Astrocyte (in vitro differentiated cells and primary cell): ENCODE data around the gene TSPAN14. TPM values are rescaled to one million over a fixed set of nuclear protein-coding genes. Genes with fewer than 3 reads are reported as not detected.

ENCODE experiments used
- DNase-seq: peaks from one replicate; pipeline ENCODE4 v3.0.0-alpha.2; 2010; ENCODE audit warnings: low read depth
- FAIRE-seq: peaks from 2 replicates; lab custom pipeline; 2011; peaks lifted over from hg19 to GRCh38; lab: Jason Lieb, UNC
- H2AFZ ChIP-seq: 2 replicates; pipeline ENCODE4 v1.6.0; 2012; ENCODE audit warnings: low read depth, low read length, inconsistent platforms
- H3K27ac ChIP-seq: 2 replicates; pipeline ENCODE4 v1.5.1; 2011; ENCODE audit warnings: low read depth, low read length, inconsistent platforms
- H3K27me3 ChIP-seq: 2 replicates; pipeline ENCODE4 v1.6.0; 2011; ENCODE audit warnings: low read length, inconsistent platforms; ENCODE audit not compliant: insufficient read depth
- H3K36me3 ChIP-seq: 2 replicates; pipeline ENCODE4 v1.5.1; 2011; ENCODE audit warnings: low read length, inconsistent platforms; ENCODE audit not compliant: insufficient read depth
- H3K4me1 ChIP-seq: 2 replicates; pipeline ENCODE4 v1.5.1; 2011; ENCODE audit warnings: low read length, inconsistent platforms; ENCODE audit not compliant: insufficient read depth
- H3K4me2 ChIP-seq: 2 replicates; pipeline ENCODE4 v1.6.0; 2012; ENCODE audit warnings: low read length, inconsistent platforms
- H3K4me3 ChIP-seq: 2 replicates; pipeline ENCODE4 v1.5.1; 2011; ENCODE audit warnings: low read depth, mild to moderate bottlenecking, low read length, inconsistent platforms; ENCODE audit not compliant: insufficient read depth
- H3K79me2 ChIP-seq: 2 replicates; pipeline ENCODE4 v1.6.0; 2012; ENCODE audit warnings: mild to moderate bottlenecking, low read length, inconsistent platforms; ENCODE audit not compliant: insufficient read depth
- H3K9ac ChIP-seq: 2 replicates; pipeline ENCODE4 v1.6.0; 2012; ENCODE audit warnings: mild to moderate bottlenecking, low read length, inconsistent platforms
- H3K9me3 ChIP-seq: 2 replicates; pipeline ENCODE4 v1.5.1; 2012; ENCODE audit warnings: low read depth, mild to moderate bottlenecking, low read length, inconsistent platforms; ENCODE audit not compliant: insufficient read depth
- H4K20me1 ChIP-seq: 2 replicates; pipeline ENCODE4 v1.6.0; 2012; ENCODE audit warnings: low read length, inconsistent platforms; ENCODE audit not compliant: insufficient read depth
- H3K27ac Mint-ChIP-seq: one replicate; pipeline ENCODE4 v1.8.0; 2021; ENCODE audit warnings: mild to moderate bottlenecking, mixed read lengths; ENCODE audit not compliant: unreplicated experiment
- H3K27me3 Mint-ChIP-seq: one replicate; pipeline ENCODE4 v1.8.0; 2021; ENCODE audit warnings: low read depth, mixed read lengths; ENCODE audit not compliant: unreplicated experiment
- H3K36me3 Mint-ChIP-seq: one replicate; pipeline ENCODE4 v1.8.0; 2021; ENCODE audit warnings: low read depth, mixed read lengths; ENCODE audit not compliant: unreplicated experiment
- H3K4me1 Mint-ChIP-seq: one replicate; pipeline ENCODE4 v1.8.0; 2021; ENCODE audit warnings: low read depth, mixed read lengths; ENCODE audit not compliant: unreplicated experiment
- H3K4me3 Mint-ChIP-seq: one replicate; pipeline ENCODE4 v1.8.0; 2021; ENCODE audit warnings: mild to moderate bottlenecking, moderate library complexity, mixed read lengths; ENCODE audit not compliant: unreplicated experiment
- H3K9me3 Mint-ChIP-seq: one replicate; pipeline ENCODE4 v1.8.0; 2021; ENCODE audit warnings: mild to moderate bottlenecking, mixed read lengths; ENCODE audit not compliant: unreplicated experiment
- EZH2 ChIP-seq: IDR thresholded peaks from 2 replicates; pipeline ENCODE4 v1.6.1; 2012; ENCODE audit warnings: mild to moderate bottlenecking, low read length, inconsistent platforms; ENCODE audit not compliant: insufficient read depth
- total RNA-seq: library from RNA; stranded (reverse); gene quantifications from 2 replicates; pipeline ENCODE4 v1.2.1, GENCODE V29; 2021
- TF ChIP-seq, protein P1 (sequence below): IDR thresholded peaks from 2 replicates; pipeline ENCODE4 v1.5.1; 2011; ENCODE audit warnings: low read depth, mild to moderate bottlenecking, inconsistent platforms, low read length, moderate library complexity; ENCODE audit not compliant: insufficient read depth

The TSPAN14 gene
- total RNA-seq, 1 donor from 2014 or later: 140 TPM

DNA sequence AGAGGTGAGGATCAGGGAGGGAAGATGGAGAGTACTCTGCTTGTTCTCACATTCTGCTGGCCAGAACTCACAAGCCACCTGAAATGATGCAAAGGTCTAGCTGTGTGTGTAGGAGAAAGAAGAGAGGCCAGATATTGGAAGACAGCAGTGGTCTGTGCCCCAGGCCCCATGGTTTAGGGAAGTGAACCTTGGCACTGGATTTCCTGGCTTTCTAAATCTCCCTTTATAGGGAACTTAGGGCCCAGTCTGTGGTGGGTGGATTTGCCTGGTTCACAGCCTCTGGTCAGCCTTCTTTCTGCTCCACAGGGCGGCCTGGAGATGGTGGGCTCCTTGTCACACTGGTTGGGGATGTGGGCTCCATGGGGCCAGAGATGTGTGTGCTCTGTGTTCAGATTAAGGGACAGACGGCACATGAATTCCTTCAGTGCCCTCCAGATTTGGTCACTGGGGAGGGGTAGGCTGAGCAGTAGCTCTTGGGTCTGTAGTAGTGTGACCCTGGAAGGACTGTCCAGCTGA, 74.1 kb downstream of the TSPAN14 start:
- H3K4me3 ChIP-seq: no peak overlapping the region
- DNase-seq: no peak
- H3K27ac ChIP-seq: no peak overlapping the region
- H3K27me3 Mint-ChIP-seq: no peaks in the 10 kb centered on the region
- H3K4me1 ChIP-seq: no peaks in the 10 kb centered on the region
- peaks cover 2% of the 10 kb centered on the region for H3K9me3 Mint-ChIP-seq
- H3K27me3 ChIP-seq: no peaks in the 10 kb centered on the region
- TF ChIP-seq, protein P1, sequence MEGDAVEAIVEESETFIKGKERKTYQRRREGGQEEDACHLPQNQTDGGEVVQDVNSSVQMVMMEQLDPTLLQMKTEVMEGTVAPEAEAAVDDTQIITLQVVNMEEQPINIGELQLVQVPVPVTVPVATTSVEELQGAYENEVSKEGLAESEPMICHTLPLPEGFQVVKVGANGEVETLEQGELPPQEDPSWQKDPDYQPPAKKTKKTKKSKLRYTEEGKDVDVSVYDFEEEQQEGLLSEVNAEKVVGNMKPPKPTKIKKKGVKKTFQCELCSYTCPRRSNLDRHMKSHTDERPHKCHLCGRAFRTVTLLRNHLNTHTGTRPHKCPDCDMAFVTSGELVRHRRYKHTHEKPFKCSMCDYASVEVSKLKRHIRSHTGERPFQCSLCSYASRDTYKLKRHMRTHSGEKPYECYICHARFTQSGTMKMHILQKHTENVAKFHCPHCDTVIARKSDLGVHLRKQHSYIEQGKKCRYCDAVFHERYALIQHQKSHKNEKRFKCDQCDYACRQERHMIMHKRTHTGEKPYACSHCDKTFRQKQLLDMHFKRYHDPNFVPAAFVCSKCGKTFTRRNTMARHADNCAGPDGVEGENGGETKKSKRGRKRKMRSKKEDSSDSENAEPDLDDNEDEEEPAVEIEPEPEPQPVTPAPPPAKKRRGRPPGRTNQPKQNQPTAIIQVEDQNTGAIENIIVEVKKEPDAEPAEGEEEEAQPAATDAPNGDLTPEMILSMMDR: no peak
- TF ChIP-seq EZH2: no peak
- peaks cover 13% of the 10 kb centered on the region for H3K4me1 Mint-ChIP-seq
- no peak for FAIRE-seq
- H4K20me1 ChIP-seq: no peaks in the 10 kb centered on the region
- no peaks in the 10 kb centered on the region for H3K9me3 ChIP-seq
- no peaks in the 10 kb centered on the region for H3K36me3 ChIP-seq
- no peak overlapping the region for H3K4me3 Mint-ChIP-seq
- H2AFZ ChIP-seq: no peak overlapping the region
- H3K79me2 ChIP-seq: no peaks in the 10 kb centered on the region
- peaks cover 3% of the 10 kb centered on the region for H3K36me3 Mint-ChIP-seq
- no peak overlapping the region for H3K9ac ChIP-seq
- H3K27ac Mint-ChIP-seq: no peak overlapping the region
- no peak overlapping the region for H3K4me2 ChIP-seq

DNA sequence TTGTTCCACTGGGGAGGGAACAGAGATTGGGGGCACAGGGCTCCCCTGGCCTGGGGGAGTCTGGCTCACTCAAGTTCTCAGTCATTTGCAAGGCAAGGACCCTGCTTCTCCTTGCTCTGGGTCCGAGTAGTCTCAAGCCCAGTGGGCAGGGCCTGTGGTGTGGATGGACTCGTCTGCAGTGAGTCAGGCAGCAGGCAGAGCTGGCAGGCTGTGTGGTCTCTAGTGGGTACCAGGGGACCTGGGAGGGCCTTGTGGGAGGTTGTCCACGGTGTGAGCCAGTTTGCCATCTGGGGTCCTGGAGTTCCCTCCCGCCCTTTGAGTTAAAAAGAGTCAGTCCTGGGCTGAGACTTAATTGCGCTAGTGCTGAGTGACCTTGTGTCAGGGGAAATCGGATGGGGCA, 74.8 kb downstream of the TSPAN14 start:
- Histone ChIP-seq H3K4me1 (no peaks in the 10 kb centered on the region), H3K79me2 (no peaks in the 10 kb centered on the region), H3K4me2 (no peak overlapping the region), H4K20me1 (no peaks in the 10 kb centered on the region), H3K9me3 (no peaks in the 10 kb centered on the region), H3K27ac (no peak overlapping the region), H3K9ac (no peak overlapping the region), H2AFZ (no peak overlapping the region), H3K36me3 (no peaks in the 10 kb centered on the region), H3K27me3 (no peaks in the 10 kb centered on the region), H3K4me3 (no peak overlapping the region)
- Mint-ChIP-seq H3K27ac (no peak overlapping the region), H3K4me3 (no peak overlapping the region), H3K9me3 (peaks cover 2% of the 10 kb centered on the region), H3K27me3 (no peaks in the 10 kb centered on the region), H3K4me1 (peaks cover 8% of the 10 kb centered on the region), H3K36me3 (peaks cover 3% of the 10 kb centered on the region)
- DNase-seq (no peak), FAIRE-seq (no peak)
- TF ChIP-seq, protein P1: no peak
- TF ChIP-seq EZH2: no peak

DNA sequence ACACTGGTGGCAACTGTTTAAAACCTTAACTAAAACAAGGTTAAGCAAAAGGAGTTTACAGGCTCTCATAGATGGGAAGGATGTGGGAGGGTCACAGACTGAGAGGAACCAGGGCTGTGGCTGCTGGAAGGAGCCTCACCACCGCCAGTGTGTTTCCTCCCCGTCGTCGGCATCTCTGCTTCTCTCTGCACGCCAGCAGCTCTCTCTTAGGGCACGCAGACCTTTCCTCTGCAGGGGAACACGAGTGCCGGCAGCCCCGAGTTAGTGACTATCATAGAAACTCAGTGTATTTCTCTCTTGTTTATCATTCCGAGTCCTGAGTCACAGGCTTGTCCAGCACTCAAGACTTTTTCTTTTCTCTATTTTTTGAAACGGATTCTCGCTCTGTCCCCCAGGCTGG, 75.5 kb downstream of the TSPAN14 start:
- Mint-ChIP-seq H3K4me3 (no peak overlapping the region), H3K36me3 (peaks cover 3% of the 10 kb centered on the region), H3K4me1 (peaks cover 8% of the 10 kb centered on the region), H3K27ac (no peak overlapping the region), H3K27me3 (no peaks in the 10 kb centered on the region), H3K9me3 (peaks cover 2% of the 10 kb centered on the region)
- H3K4me2 ChIP-seq: no peak overlapping the region
- TF ChIP-seq EZH2: no peak
- TF ChIP-seq, protein P1: no peak
- H3K27ac ChIP-seq: no peak overlapping the region
- DNase-seq (no peak), FAIRE-seq (no peak)
- no peak overlapping the region for H2AFZ ChIP-seq
- H3K4me3 ChIP-seq: no peak overlapping the region
- H3K9ac ChIP-seq: no peak overlapping the region
- H3K36me3 ChIP-seq: no peaks in the 10 kb centered on the region
- no peaks in the 10 kb centered on the region for H3K9me3 ChIP-seq
- H3K79me2 ChIP-seq: no peaks in the 10 kb centered on the region
- no peaks in the 10 kb centered on the region for H4K20me1 ChIP-seq
- no peaks in the 10 kb centered on the region for H3K4me1 ChIP-seq
- no peaks in the 10 kb centered on the region for H3K27me3 ChIP-seq
